Activated T-cell treated with anti-CD3 and anti-CD28 coated beads, Interleukin-2, amount 50 U/mL, for 48 hours (primary cell): ENCODE measurements around the gene NUDCD3.

Experiments used
- DNase-seq, 2 experiments: peaks; one replicate each; pipeline ENCODE4 v3.0.0-alpha.2; 2020

NUDCD3 gene

DNA sequence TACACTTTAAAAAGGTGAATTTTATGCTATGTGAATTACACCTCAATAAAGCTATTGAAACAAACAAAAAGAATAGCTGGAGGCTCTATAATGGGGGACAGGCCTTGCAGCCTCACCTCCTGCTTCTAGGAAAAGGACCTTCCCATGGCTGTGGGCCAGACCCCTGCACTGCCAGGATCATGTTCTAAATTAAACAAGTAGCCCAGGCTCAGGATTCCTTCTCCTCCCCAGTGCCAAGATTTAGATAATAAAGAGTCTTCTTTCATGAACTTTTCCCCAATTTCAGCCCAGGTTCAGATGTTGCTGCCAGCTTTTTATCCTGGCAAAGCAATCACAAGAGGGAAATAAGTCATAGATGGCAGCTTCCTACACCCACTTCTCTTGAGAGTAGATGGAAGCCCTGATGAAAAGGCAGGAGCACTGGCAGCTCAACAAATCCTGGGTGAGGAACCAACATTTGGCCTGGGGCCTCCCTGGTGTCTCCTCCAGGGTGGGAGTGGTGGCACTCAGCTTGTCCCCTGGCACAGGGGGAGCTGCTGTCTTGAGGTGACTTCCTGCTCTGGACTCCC is 142.8 kb downstream of the NUDCD3 start:
- no peak for DNase-seq

DNA sequence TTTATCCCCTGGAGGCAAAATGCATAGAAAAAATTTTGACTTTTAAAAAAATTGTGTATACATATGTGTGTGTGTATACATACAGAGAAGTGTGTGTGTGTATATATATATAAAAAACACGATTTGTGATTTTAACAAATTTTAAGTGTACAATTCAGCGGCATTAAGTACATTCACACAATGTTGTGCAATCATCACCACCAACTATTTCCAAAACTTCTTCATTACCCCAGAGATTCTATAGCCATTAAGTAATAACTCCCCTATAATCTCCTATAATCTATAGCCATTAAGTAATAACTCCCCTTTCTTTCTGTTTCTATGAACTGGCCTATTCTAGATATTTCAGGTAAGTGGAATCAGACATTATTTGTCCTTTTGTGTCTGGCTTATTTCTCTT is 144.4 kb downstream of the NUDCD3 start:
- DNase-seq: no peak

DNA sequence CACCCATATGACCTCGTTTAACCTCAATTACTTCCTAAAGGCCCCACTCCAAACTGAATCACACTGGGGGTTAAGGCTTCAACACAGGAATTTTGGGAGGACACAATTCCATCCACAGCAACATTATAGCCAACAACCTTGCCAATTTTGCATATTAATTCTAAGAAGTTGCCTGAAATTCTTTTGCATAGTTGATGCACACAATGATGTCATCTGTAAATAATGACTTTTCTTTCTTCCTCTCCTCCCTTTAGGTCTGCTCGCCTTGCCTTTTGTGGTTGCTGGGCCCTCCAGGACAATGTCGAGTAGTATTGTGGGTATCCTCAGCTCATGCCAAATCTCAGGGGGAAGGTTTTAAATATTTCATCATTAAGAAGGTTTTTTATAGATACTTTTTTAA is 149.1 kb downstream of the NUDCD3 start:
- DNase-seq: no peak

DNA sequence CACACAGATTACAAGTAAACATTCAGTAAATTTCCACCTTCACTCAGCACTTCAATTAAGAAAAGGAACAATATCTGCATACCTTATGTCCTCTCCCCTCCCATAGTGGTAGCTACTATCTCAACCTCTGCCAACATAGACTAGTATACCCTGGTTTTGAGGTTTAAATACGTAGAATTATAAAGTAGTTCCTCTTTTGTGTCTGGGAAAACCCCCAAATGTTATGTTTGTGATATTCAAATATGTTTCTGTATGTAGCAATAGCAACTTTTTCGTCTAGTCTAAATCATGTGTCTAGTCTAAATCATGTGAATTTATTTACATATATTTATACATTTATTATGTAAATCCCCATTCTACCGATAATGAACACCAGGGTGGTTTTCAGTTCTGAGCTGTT is 151.9 kb downstream of the NUDCD3 start:
- no peak for DNase-seq

DNA sequence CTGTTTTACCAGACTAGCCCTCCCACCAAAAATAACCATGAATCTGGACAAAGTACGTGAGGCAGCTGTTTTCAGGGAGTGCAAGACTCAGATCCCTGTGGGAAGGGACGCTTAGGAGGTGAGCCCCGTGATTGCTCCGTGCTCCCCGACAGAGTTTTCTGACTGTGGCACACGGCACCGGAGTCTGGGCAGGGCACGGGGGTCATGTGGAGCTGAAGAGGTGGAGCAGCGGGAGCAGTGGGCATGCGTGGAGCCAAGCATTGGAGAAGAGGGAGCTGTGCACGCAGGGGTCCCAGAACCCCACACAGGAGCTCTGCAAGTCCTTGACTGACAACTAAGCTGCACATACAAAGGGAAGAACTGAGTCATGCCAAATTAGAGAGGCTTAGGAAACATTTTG is 154.0 kb downstream of the NUDCD3 start:
- DNase-seq: no peak

DNA sequence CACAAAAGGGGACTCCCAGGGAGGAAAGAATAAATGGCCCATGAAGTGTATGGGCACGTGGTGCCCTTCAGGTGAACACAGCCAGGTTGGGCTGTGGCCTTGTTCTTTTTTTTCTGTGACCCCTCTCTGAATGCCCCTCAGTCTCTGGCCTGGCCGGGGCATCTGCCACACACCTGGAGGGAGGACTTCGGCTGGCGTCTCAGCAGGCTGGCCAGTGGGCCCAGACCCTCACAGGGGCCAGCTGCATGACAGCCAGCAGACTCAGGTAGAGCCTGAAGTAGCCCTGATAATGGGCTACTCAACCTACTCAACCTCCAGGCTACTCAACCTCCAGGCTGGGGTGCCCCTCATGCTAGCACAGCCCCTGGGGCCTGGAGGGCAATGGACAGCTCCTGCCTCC is 155.3 kb downstream of the NUDCD3 start:
- no peak for DNase-seq

DNA sequence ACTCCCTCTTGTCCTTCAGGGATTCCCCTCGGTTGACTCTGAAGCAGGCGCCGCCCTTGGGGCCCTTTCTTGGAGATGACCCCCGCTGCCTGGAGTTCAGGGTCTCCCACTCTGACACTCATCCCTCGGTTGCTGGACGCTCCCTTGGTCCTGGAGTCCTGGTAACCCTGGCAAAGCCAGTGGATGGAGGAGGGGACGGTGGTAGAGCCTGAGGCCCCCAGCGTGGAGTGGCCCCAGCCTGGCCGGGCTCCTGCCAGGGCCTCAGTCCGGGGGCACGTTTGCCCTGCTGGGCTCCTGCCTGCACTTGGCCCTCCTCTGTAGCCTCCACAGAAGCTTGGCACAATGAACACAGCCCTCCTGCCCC is 155.7 kb downstream of the NUDCD3 start:
- no peak for DNase-seq

DNA sequence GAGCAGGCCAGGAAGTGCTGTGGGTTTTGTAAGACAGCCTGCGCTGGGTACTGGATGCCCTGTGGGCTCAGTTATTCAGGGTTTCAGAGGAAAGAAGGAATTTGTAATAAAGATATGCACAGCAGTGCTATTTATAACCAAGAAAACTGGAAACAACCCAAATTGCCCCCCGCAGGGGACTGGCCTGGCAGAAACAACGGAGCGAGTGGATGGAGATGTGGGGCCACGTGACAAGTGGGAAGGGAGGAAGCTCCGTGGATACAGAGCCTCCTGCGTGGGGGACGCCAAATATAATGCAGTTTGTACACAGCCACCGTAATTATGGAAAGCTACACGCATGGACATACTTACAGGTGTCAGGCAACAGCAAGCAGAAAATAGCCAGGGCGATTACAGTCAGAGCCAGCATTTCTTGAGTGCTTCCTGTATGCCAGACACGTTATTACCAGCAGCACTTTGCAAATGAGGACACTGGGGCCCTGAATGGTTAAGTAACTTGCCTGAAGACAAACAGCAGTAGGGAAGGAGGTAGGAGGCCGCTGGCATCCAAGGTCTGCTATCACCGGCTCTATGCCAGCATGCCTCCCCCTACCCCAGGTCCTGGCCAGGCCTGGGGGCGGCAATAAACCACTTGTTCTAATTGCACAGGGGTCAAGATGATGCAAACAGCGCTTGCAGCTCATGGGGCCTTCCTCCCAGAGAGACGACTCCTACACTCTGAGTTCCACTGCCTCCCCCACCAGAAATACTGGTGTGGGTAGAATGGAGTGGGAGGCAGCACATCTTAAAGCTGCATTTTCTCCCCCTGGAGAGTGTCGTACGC is 156.3 kb downstream of the NUDCD3 start:
- no peak for DNase-seq

DNA sequence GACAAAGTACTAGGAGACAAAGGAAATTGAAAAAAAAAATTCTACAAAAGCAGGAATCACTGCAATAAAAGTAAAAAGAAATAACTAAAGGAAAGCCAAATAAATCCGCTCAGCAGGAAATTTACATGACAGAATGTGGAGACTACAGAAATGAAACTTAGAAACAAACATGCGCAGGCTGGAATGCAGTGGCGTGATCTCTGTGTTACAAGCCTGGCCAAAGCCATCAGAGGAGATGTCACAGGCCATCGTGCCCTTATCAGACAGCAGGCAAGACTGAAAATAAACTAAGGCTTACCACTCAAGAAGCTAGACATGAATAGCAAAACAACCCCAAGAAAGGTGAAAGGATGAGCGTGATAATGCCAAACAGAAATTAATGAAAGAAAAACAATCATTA is 158.8 kb downstream of the NUDCD3 start:
- no peak for DNase-seq

DNA sequence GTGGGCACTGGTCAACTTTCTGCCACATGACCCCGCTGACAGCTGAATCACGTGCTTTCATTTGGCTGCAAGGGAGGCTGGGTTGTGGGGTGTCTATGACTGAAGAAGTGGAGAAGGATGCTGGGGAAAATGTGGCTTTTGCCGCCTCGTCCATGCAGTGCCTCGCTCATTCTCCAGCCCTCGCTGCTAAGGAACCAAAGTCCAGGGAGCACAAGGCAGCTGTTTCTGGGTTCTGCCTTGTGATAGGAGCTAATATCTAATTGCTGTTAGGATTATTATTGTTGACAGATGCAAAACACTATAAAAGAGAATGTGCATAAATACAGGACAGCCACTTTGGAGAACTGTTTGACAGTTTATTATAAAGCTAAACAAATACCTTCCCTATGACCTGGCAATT is 160.1 kb downstream of the NUDCD3 start:
- DNase-seq: no peak

DNA sequence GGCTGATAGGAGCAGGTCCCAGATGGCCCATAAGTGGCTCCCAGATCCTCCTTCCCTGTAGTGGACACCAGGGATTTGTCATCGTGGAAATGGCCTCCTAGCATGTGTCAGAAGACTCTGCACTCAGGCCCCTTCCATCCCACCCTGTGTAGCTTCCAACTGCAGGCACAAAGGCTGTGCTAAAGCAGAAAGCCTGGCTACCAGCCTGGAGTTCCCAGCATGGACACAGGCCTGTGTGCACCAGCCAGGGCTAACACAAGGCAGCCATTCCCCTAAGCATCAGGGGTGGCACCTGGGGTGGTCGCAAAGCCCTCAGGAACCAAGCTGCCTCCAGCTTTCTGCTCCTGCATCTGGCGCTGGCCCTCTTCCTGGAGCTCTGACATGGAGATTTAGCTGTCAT is 160.6 kb downstream of the NUDCD3 start:
- no peak for DNase-seq
